ENCODE measurements around the gene C16orf95. TPM values are rescaled to one million over a fixed set of nuclear protein-coding genes. Genes with fewer than 3 reads are reported as not detected.

C16orf95 gene
- total RNA-seq, 1 experiment from 2014 or later, result 6.0 TPM

DNA sequence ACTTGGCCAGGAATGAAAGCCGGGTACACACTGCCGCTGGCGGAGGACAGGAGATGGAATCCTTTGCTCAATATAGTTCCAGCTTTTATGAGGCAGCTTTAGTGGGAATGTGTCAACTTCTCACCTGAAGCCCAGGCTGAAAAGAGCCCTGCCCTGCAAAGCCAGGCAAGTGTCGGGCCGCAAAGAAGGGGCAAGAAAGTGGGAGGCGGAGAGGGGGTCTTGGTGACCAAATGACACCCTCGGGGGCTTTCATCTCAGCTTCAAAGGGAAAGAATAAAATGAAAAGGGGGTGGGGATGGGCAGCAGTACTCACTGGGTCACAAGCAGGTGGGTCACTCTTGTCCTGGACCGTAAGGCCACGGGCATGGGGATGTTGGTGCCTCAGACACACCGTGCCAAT lies 62.9 kb downstream of the C16orf95 start:
- CTCF ChIA-PET, result no interaction called here
- H3K27me3 ChIP-seq (ENCODE audit: control insufficient read depth, insufficient read depth, low read length), result no peaks in the 10 kb centered on the region
- H3K4me1 ChIP-seq (ENCODE audit: control insufficient read depth, insufficient read depth, low read length), result no peaks in the 10 kb centered on the region
- DNase-seq (ENCODE audit: low read depth, low spot score), result no peak
- no peak for ATAC-seq
- TF ChIP-seq, protein P1, sequence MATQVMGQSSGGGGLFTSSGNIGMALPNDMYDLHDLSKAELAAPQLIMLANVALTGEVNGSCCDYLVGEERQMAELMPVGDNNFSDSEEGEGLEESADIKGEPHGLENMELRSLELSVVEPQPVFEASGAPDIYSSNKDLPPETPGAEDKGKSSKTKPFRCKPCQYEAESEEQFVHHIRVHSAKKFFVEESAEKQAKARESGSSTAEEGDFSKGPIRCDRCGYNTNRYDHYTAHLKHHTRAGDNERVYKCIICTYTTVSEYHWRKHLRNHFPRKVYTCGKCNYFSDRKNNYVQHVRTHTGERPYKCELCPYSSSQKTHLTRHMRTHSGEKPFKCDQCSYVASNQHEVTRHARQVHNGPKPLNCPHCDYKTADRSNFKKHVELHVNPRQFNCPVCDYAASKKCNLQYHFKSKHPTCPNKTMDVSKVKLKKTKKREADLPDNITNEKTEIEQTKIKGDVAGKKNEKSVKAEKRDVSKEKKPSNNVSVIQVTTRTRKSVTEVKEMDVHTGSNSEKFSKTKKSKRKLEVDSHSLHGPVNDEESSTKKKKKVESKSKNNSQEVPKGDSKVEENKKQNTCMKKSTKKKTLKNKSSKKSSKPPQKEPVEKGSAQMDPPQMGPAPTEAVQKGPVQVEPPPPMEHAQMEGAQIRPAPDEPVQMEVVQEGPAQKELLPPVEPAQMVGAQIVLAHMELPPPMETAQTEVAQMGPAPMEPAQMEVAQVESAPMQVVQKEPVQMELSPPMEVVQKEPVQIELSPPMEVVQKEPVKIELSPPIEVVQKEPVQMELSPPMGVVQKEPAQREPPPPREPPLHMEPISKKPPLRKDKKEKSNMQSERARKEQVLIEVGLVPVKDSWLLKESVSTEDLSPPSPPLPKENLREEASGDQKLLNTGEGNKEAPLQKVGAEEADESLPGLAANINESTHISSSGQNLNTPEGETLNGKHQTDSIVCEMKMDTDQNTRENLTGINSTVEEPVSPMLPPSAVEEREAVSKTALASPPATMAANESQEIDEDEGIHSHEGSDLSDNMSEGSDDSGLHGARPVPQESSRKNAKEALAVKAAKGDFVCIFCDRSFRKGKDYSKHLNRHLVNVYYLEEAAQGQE (IDR thresholded peaks at IDR 0.05; ENCODE audit: insufficient read depth in 1 of 2, low read depth in 2 of 2, low read length in 1 of 2), result no peak
- TF ChIP-seq SIN3A (IDR thresholded peaks at IDR 0.05; ENCODE audit: borderline replicate concordance, insufficient read depth, low read depth, low read length) (no peak), TCF7L2 (IDR thresholded peaks at IDR 0.05; ENCODE audit: low read depth, low read length) (no peak), POLR2AphosphoS5 (IDR thresholded peaks at IDR 0.05; ENCODE audit: low read depth, low read length) (no peak)
- TF ChIP-seq, protein P2, sequence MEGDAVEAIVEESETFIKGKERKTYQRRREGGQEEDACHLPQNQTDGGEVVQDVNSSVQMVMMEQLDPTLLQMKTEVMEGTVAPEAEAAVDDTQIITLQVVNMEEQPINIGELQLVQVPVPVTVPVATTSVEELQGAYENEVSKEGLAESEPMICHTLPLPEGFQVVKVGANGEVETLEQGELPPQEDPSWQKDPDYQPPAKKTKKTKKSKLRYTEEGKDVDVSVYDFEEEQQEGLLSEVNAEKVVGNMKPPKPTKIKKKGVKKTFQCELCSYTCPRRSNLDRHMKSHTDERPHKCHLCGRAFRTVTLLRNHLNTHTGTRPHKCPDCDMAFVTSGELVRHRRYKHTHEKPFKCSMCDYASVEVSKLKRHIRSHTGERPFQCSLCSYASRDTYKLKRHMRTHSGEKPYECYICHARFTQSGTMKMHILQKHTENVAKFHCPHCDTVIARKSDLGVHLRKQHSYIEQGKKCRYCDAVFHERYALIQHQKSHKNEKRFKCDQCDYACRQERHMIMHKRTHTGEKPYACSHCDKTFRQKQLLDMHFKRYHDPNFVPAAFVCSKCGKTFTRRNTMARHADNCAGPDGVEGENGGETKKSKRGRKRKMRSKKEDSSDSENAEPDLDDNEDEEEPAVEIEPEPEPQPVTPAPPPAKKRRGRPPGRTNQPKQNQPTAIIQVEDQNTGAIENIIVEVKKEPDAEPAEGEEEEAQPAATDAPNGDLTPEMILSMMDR (IDR thresholded peaks at IDR 0.05), result no peak
- no TSS peak for BruUV-seq (replicated peaks)
- no peak overlapping the region for H3K27ac ChIP-seq (ENCODE audit: low read length)
- H3K36me3 ChIP-seq (ENCODE audit: control insufficient read depth, insufficient read depth, low read length), result no peaks in the 10 kb centered on the region
- in situ Hi-C loops (cut with HindIII; ENCODE audit: low pct_unique_long_range_greater_than_20kb, low sequenced_read_pairs), result no loop called here
- H3K9me3 ChIP-seq (ENCODE audit: control insufficient read depth, insufficient read depth, low read depth, low read length), result no peaks in the 10 kb centered on the region
- intact Hi-C loops (cut with micrococcal nuclease; ENCODE audit: unreplicated experiment), result no loop called here
- H3K4me3 ChIP-seq (ENCODE audit: low read depth in 2 of 2, low read length in 2 of 2), result no peak overlapping the region
- POLR2A ChIA-PET, result no interaction called here

DNA sequence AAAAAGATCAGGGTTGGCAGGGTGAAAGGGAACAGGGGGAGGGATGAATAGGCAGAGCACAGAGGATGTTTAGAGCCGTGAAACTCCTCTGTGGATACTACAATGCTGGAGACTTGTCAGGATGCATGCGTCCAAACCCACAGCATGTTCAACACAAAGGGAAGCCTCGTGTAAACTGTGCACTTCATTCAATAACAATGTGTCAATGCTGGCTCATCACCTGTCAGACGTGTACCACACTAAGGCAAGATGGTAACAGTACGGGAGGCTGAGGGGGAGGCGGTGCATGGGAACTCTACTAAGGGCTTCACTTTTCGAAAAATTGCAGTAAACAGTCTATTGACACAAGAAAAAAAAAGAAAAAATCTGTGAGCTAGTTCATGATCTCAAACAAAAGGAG lies 63.7 kb downstream of the C16orf95 start:
- H3K27me3 ChIP-seq (ENCODE audit: control insufficient read depth, insufficient read depth, low read length), result no peaks in the 10 kb centered on the region
- no peak for ATAC-seq
- TF ChIP-seq SIN3A (IDR thresholded peaks at IDR 0.05; ENCODE audit: borderline replicate concordance, insufficient read depth, low read depth, low read length) (no peak), POLR2AphosphoS5 (IDR thresholded peaks at IDR 0.05; ENCODE audit: low read depth, low read length) (no peak), TCF7L2 (IDR thresholded peaks at IDR 0.05; ENCODE audit: low read depth, low read length) (no peak)
- TF ChIP-seq, protein P2 (IDR thresholded peaks at IDR 0.05), result no peak
- TF ChIP-seq, protein P1 (IDR thresholded peaks at IDR 0.05; ENCODE audit: insufficient read depth in 1 of 2, low read depth in 2 of 2, low read length in 1 of 2), result no peak
- ChIA-PET POLR2A (no interaction called here), CTCF (no interaction called here)
- in situ Hi-C loops (cut with HindIII; ENCODE audit: low pct_unique_long_range_greater_than_20kb, low sequenced_read_pairs) (no loop called here), intact Hi-C loops (cut with micrococcal nuclease; ENCODE audit: unreplicated experiment) (no loop called here)
- no peak overlapping the region for H3K27ac ChIP-seq (ENCODE audit: low read length)
- no peak for DNase-seq (ENCODE audit: low read depth, low spot score)
- H3K36me3 ChIP-seq (ENCODE audit: control insufficient read depth, insufficient read depth, low read length), result no peaks in the 10 kb centered on the region
- no TSS peak for BruUV-seq (replicated peaks)
- no peak overlapping the region for H3K4me3 ChIP-seq (ENCODE audit: low read depth in 2 of 2, low read length in 2 of 2)
- H3K4me1 ChIP-seq (ENCODE audit: control insufficient read depth, insufficient read depth, low read length), result no peaks in the 10 kb centered on the region
- H3K9me3 ChIP-seq (ENCODE audit: control insufficient read depth, insufficient read depth, low read depth, low read length), result no peaks in the 10 kb centered on the region

Other genes with a start within 250 kb of the C16orf95 start
- gene FBXO31, start 66.4 kb upstream of the C16orf95 start, total RNA-seq (2021; ENCODE audit: unreplicated experiment), result 22.4 TPM
- gene MAP1LC3B, start 74.9 kb upstream of the C16orf95 start, total RNA-seq (2021; ENCODE audit: unreplicated experiment), result 75.2 TPM
- 35.0 TPM for gene ZCCHC14, start 175.6 kb upstream of the C16orf95 start, total RNA-seq (2021; ENCODE audit: unreplicated experiment)